ENCODE results near the gene AP2B1. TPM values are rescaled to one million over a fixed set of nuclear protein-coding genes. Genes with fewer than 3 reads are reported as not detected.

Gene AP2B1
- total RNA-seq, 2 experiments from 2014 or later, result 28.9 to 76.0 TPM

- H3K4me1 ChIP-seq (ENCODE audit: insufficient read depth, low read length, poor library complexity, severe bottlenecking), result peaks cover 25% of the 10 kb centered on the region
- no peak overlapping the region for H2AFZ ChIP-seq (ENCODE audit: low read length)
- H3K79me2 ChIP-seq (ENCODE audit: insufficient read depth, low read depth, low read length), result no peaks in the 10 kb centered on the region
- BruUV-seq (replicated peaks), result no TSS peak
- POLR2A ChIA-PET, result no interaction called here
- no peak overlapping the region for H3K4me3 ChIP-seq (ENCODE audit: low read depth, low read length, poor library complexity, severe bottlenecking)
- CTCF ChIA-PET (ENCODE audit: unreplicated experiment), result no interaction called here
- DNase-seq (ENCODE audit: low spot score), result no peak
- no peaks in the 10 kb centered on the region for H3K9me2 ChIP-seq (ENCODE audit: insufficient read depth, low read length)
- no peak overlapping the region for H3K27ac ChIP-seq (ENCODE audit: low read depth, low read length, poor library complexity, severe bottlenecking)
- H3K9me3 ChIP-seq (ENCODE audit: low read length), result no peaks in the 10 kb centered on the region
- intact Hi-C loops (cut with micrococcal nuclease; ENCODE audit: unreplicated experiment), result no loop called here
- H4K20me1 ChIP-seq (ENCODE audit: insufficient read depth, low read length), result 0 out of 2 replicates have a peak, but pooled peaks cover 3% of the 10 kb centered on the region
- no peak overlapping the region for H3K4me2 ChIP-seq (ENCODE audit: low read length)
- H3K36me3 ChIP-seq (ENCODE audit: insufficient read depth, low read length), result peaks cover 45% of the 10 kb centered on the region
- no peak for TF ChIP-seq EZH2phosphoT487 (IDR thresholded peaks at IDR 0.05; ENCODE audit: borderline replicate concordance, low read depth, low read length)
These were observed 126.1 kb downstream of the AP2B1 start for GRCh38 chr17:35713069-35713728.

- H3K4me1 ChIP-seq (ENCODE audit: insufficient read depth, low read length, poor library complexity, severe bottlenecking), result peaks cover 7% of the 10 kb centered on the region
- H3K4me2 ChIP-seq (ENCODE audit: low read length), result no peak overlapping the region
- ChIA-PET POLR2A (no interaction called here), CTCF (ENCODE audit: unreplicated experiment) (no interaction called here)
- no peaks in the 10 kb centered on the region for H3K9me3 ChIP-seq (ENCODE audit: low read length)
- no TSS peak for BruUV-seq (replicated peaks)
- DNase-seq (ENCODE audit: low spot score), result no peak
- H3K27ac ChIP-seq (ENCODE audit: low read depth, low read length, poor library complexity, severe bottlenecking), result no peak overlapping the region
- peaks cover 50% of the 10 kb centered on the region for H3K36me3 ChIP-seq (ENCODE audit: insufficient read depth, low read length)
- no peak overlapping the region for H2AFZ ChIP-seq (ENCODE audit: low read length)
- no peak overlapping the region for H3K4me3 ChIP-seq (ENCODE audit: low read depth, low read length, poor library complexity, severe bottlenecking)
- H3K79me2 ChIP-seq (ENCODE audit: insufficient read depth, low read depth, low read length), result no peaks in the 10 kb centered on the region
- TF ChIP-seq, protein P1, sequence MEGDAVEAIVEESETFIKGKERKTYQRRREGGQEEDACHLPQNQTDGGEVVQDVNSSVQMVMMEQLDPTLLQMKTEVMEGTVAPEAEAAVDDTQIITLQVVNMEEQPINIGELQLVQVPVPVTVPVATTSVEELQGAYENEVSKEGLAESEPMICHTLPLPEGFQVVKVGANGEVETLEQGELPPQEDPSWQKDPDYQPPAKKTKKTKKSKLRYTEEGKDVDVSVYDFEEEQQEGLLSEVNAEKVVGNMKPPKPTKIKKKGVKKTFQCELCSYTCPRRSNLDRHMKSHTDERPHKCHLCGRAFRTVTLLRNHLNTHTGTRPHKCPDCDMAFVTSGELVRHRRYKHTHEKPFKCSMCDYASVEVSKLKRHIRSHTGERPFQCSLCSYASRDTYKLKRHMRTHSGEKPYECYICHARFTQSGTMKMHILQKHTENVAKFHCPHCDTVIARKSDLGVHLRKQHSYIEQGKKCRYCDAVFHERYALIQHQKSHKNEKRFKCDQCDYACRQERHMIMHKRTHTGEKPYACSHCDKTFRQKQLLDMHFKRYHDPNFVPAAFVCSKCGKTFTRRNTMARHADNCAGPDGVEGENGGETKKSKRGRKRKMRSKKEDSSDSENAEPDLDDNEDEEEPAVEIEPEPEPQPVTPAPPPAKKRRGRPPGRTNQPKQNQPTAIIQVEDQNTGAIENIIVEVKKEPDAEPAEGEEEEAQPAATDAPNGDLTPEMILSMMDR (conservative IDR thresholded peaks at IDR 0.05; ENCODE audit: low read length), result no peak
- TF ChIP-seq EZH2phosphoT487 (IDR thresholded peaks at IDR 0.05; ENCODE audit: borderline replicate concordance, low read depth, low read length), result no peak
- 0 out of 2 replicates have a peak, but pooled peaks cover 3% of the 10 kb centered on the region for H4K20me1 ChIP-seq (ENCODE audit: insufficient read depth, low read length)
- intact Hi-C loops (cut with micrococcal nuclease; ENCODE audit: unreplicated experiment), result no loop called here
- H3K9me2 ChIP-seq (ENCODE audit: insufficient read depth, low read length), result no peaks in the 10 kb centered on the region
These were observed 127.9 kb downstream of the AP2B1 start for GRCh38 chr17:35714988-35715387.

DNA sequence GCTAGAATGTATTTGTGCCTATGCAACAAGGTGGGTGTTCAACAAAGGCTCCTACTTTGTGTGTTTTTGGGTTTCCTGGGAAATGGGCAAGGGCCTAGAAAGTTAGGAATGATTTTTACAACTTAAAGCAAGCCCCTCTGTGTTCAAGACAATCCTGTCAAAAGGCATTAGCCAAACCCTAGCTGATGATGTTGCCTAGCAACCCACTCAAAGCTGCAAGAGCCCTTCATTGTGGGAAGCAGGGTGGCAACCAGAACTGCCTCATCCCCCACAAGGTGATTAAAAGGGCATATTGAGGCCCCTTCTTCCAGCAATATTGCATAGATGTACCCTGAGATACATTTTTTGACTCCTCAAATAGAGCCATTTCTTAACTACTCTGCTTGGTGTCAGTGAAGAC lies 128.3 kb downstream of the AP2B1 start:
- Histone ChIP-seq H3K79me2 (ENCODE audit: insufficient read depth, low read depth, low read length) (no peaks in the 10 kb centered on the region), H3K27ac (ENCODE audit: low read depth, low read length, poor library complexity, severe bottlenecking) (no peak overlapping the region), H4K20me1 (ENCODE audit: insufficient read depth, low read length) (0 out of 2 replicates have a peak, but pooled peaks cover 3% of the 10 kb centered on the region), H3K4me2 (ENCODE audit: low read length) (no peak overlapping the region), H3K36me3 (ENCODE audit: insufficient read depth, low read length) (peaks cover 48% of the 10 kb centered on the region), H3K9me3 (ENCODE audit: low read length) (no peaks in the 10 kb centered on the region), H3K9me2 (ENCODE audit: insufficient read depth, low read length) (no peaks in the 10 kb centered on the region), H2AFZ (ENCODE audit: low read length) (no peak overlapping the region), H3K4me1 (ENCODE audit: insufficient read depth, low read length, poor library complexity, severe bottlenecking) (peaks cover 5% of the 10 kb centered on the region), H3K4me3 (ENCODE audit: low read depth, low read length, poor library complexity, severe bottlenecking) (no peak overlapping the region)
- intact Hi-C loops (cut with micrococcal nuclease; ENCODE audit: unreplicated experiment), result no loop called here
- TF ChIP-seq, protein P1 (conservative IDR thresholded peaks at IDR 0.05; ENCODE audit: low read length), result no peak
- TF ChIP-seq EZH2phosphoT487 (IDR thresholded peaks at IDR 0.05; ENCODE audit: borderline replicate concordance, low read depth, low read length), result no peak
- DNase-seq (ENCODE audit: low spot score), result no peak
- POLR2A ChIA-PET, result no interaction called here
- CTCF ChIA-PET (ENCODE audit: unreplicated experiment), result no interaction called here
- BruUV-seq (replicated peaks), result no TSS peak
